D721Med (cell line): Measurements from ENCODE around the gene THSD7B.

Experiments
- DNase-seq: peaks from one replicate; pipeline ENCODE4 v3.0.0; 2011; ENCODE audit warnings: low spot score; ENCODE audit not compliant: insufficient read length
- FAIRE-seq: peaks from 2 replicates; lab custom pipeline; 2011; peaks lifted over from hg19 to GRCh38; lab: Jason Lieb, UNC
- TF ChIP-seq, protein P1 (sequence below): IDR thresholded peaks from 2 replicates; pipeline ENCODE4 v1.5.1; 2012; ENCODE audit warnings: mild to moderate bottlenecking, control low read depth; ENCODE audit not compliant: insufficient read depth; ENCODE audit errors: missing control alignments

Gene THSD7B

DNA sequence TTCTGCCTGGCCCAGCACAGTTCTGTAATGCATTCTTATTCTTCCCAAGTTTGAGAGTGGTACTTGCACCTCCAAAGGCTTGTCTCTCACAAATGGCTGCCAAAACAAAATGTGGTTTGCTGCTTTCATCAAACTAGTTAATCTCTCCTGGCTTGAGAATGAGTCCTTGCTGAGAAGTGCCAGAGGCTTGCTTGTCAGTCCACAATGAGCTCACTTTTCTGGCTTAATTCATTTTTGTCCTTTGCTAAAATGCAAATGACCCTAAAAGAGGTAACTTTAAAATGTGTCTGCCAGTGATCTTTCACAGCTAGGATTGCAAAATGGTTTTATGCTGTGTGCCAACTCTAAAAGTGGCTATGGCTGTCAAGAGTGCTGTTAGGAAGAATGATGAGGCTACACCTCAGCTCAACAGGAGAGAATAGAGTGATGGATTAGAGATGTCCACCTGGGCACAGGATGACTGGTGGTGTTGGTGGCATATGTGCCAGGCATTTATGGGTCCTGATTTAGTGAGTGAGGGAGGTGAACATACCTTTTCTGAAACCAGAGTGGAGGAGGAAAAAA is 907.7 kb downstream of the THSD7B start:
- DNase-seq (no peak), FAIRE-seq (no peak)
- TF ChIP-seq, protein P1, sequence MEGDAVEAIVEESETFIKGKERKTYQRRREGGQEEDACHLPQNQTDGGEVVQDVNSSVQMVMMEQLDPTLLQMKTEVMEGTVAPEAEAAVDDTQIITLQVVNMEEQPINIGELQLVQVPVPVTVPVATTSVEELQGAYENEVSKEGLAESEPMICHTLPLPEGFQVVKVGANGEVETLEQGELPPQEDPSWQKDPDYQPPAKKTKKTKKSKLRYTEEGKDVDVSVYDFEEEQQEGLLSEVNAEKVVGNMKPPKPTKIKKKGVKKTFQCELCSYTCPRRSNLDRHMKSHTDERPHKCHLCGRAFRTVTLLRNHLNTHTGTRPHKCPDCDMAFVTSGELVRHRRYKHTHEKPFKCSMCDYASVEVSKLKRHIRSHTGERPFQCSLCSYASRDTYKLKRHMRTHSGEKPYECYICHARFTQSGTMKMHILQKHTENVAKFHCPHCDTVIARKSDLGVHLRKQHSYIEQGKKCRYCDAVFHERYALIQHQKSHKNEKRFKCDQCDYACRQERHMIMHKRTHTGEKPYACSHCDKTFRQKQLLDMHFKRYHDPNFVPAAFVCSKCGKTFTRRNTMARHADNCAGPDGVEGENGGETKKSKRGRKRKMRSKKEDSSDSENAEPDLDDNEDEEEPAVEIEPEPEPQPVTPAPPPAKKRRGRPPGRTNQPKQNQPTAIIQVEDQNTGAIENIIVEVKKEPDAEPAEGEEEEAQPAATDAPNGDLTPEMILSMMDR, result no peak

DNA sequence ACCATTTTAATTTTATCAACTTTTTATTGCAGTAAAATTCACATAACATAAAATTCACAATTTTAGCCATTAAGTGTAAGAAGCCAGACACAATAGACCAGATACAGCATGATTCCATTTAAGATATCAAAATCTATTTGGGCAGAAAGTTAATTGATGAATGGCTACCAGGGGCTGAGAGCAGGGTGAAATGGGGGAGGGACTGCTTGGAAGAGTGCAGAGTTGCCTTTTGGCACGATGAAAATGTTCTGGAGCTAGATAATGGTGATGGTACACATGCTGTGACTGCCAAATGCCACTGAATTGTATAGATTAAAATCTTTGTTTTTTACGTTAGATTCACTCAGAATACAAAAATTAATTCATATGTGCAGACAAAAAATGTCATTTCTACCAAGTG is 909.6 kb downstream of the THSD7B start:
- TF ChIP-seq, protein P1, result no peak
- DNase-seq (no peak), FAIRE-seq (no peak)

DNA sequence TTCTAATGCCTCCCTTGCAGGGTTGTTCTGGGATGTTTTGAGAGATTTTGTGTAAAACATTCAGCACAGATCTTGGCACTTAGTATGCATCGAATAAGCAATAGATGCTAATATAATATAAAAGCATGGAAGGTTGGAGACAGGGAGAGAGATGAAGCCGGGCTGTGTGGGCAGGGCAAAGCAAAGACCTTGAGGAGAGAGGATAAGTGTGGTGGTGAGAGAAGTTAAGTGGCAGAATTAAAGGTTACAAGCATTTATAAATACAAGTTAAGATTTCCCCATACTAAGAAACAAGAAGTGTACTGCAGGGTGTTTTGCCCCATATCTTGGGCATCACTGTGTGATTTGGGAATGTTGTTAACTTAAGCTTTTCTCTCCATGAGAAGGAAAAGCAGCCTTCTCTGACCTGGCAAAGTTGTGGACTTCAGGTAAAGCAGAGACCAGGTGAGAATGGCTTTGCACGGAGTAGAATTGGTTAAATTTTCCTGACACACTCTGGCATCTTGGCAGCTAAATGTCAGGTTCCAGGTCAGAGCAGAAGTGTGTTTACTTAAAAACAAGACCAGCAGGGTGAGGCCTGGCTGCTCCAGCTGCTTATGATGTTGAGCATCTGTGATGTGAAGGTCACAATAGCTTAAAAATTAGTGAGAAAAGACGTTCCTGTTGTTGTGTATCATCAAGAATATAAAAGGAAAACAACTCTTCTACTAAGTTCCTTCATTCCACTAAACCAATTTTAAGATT is 910.4 kb downstream of the THSD7B start:
- no peak for FAIRE-seq
- no peak for DNase-seq
- TF ChIP-seq, protein P1, result no peak

DNA sequence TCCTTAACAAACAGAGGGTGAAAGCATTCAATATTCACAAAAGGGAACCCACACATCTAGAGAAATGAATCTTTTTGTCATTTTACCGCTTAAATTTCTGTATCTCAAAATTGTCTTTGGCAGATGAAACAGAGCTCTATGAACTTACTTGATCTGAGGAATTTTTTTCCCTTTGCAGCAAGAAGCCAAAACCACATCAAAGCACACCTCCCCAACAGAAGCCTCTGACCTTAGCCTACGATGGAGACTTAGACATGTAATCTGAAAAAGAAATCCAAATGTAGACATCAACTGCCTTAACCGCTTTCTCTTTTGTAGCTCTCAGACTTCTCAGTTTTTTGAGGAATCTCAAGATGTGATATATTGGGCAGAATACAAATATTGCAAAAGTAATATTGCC is 911.0 kb downstream of the THSD7B start:
- DNase-seq, result no peak
- no peak for FAIRE-seq
- TF ChIP-seq, protein P1, result no peak

DNA sequence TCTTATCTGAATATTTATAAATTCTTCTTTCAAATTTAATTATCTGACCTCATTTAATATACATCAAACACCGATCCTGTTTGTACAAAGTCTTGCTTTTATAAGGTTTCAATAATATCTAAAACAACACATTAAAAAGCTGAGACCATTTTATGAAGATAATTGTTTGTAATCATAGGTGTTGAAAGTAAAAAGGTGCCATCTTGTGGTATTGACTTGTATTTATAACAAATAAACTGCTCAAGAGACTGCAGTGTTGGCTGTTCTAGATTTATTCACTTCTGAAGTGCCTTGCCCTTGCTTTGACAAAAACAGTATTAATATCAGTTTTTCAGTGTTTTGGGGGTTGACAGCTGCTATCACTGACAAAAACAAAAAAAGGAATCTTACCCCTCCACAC is 912.1 kb downstream of the THSD7B start:
- DNase-seq (no peak), FAIRE-seq (peak; percentile 78)
- TF ChIP-seq, protein P1, result peak; percentile 26

DNA sequence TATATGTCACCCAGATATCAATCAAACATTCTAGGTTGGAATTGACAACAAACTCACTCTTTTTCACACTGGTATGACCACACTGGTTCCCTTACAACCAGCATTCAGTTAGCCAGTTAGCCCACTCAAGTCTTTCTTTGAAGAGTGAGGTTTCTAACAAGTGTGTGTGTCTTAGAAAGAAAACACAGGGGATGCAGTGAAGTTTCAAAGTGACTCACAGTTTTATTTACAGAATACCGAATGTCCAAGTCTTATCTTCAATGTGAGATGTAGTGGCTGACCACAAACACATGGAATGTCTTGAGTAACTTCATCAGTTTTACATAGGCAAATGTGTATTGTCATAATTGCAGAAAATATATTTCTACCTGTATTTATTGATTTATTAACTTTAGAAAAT is 924.2 kb downstream of the THSD7B start:
- TF ChIP-seq, protein P1, result no peak

DNA sequence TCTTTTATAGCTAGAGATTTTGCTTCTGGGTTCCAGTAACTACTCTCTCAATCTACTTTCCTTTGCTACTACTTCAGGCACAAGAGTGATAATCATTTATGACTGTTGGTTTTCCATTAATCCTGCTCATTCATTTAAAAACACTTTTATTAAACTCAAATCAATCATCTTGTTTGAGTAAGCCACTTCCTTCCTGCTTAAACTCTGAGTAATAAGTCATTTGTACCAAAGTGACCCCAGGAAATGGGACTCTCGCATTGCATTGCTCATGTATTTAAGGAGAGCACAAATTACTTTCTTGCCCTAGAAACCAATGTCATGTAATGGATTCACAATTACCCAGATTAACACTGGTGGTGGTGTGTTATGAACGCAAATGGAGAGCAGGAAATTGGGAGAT is 928.2 kb downstream of the THSD7B start:
- FAIRE-seq (no peak), DNase-seq (no peak)
- TF ChIP-seq, protein P1, result no peak

More for the DNA sequence above, 924.2 kb downstream of the THSD7B start:
- FAIRE-seq, result no peak
- no peak for DNase-seq
